Activated naive CD8-positive, alpha-beta T cell treated with anti-CD3 and anti-CD28 coated beads, Interleukin-2, amount 50 U/mL, for 16 hours (primary cell): ENCODE results near the gene SPACA7.
"Not testable (repeated sequence)": the region's sequence is repeated elsewhere in the genome, so short reads cannot be mapped to it uniquely, and the experiment has no call there.

Experiments
- DNase-seq: peaks from one replicate; pipeline ENCODE4 v3.0.0-alpha.2; 2020; ENCODE audit warnings: low read depth, low spot score

SPACA7 gene

DNA sequence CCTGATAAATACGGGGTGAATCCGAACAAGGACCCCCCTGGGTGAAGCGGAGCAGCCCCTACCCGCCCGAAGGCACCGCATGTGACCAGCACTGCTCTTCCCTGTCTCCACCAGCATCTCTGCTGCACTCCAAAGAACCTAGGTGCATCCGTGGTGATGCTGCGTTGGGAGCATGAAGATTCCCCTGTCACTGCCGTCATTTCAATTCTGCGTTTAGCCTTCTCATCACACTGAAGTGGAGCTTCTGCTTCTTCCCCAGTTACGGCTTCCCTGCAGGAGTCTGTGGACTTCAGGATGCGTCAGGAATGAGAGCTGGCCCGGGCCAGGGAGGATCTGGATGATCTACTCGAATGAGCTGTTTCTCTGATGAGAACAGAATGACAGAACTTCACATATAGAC, 47.9 kb downstream of the SPACA7 start:
- no peak for DNase-seq

DNA sequence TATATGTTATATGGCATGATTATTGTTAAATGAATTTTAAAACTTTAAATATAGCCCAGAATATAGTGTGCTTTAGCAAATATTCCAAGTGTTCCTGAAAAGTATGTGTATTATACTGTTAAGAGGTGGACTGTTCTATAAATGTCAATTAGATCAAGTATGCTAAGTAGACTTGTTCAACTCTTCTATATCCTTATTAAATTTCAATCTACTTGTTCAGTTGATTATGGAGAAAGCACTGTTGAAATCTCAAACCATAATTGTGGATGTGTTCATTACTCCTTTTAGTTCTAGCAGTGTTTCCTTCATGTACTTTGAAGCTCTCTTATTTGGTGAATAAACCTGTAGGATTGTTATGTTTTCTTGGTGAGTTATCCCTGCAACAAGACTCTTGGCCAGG, 52.5 kb downstream of the SPACA7 start:
- DNase-seq, result no peak

DNA sequence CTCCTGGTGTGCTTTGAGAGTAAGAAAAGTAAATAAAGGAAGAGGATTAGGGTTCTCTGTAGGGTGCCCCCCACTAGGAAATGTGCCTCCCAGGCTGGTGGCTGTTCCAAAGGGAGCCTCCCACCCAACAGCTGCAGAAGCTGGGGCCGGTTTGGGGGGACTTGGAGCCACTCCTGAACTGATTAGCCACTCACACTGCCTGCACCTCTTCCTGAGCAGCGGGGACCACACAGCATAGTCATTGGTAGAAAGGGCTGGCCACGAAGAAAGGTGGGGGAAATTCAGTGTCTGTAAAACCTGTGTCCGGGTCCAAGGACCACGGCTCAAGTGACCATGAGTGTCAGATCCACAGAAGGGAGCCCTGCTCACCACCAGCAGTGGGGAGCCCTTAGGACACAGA, 55.6 kb downstream of the SPACA7 start:
- no peak for DNase-seq

DNA sequence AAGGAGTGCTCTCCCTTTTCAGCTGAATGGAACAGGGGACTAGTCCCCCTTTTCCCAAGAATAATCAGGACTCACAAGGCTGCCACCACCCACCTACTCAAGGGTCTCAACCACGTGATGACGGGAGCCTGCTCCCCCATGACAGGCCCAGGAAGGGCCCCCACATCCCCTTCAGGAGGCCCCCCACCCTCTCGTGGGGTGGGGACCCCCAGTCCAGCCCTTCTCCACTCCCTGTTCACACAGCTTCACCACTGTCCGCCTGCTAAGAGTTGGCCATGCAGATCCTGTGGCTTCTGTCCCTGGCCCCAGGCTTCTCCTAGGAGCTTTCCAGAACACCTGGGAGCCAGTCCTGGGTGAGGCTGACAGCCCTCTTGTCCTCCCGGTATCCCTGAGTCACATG, 56.6 kb downstream of the SPACA7 start:
- not testable (repeated sequence) for DNase-seq

DNA sequence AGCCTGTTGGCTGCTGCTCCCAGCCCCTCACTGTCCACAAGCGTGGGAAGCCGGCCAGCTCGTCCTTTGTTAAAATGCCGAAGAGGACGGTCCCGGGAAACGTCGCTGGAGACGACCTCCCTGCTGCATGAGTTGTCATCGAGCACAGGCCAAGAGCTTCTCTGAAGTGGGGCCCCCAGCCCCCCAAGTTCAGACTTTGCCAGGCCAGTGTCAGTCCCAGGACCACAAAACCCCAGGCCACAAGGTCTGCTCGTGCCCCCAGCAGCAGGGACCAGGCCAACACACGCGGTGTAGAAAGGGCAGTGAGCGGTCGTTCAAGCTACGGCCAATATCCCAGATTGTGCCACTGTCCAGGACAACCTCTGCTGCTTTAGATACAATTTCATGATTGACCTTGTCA, 57.4 kb downstream of the SPACA7 start:
- DNase-seq, result not testable (repeated sequence)

DNA sequence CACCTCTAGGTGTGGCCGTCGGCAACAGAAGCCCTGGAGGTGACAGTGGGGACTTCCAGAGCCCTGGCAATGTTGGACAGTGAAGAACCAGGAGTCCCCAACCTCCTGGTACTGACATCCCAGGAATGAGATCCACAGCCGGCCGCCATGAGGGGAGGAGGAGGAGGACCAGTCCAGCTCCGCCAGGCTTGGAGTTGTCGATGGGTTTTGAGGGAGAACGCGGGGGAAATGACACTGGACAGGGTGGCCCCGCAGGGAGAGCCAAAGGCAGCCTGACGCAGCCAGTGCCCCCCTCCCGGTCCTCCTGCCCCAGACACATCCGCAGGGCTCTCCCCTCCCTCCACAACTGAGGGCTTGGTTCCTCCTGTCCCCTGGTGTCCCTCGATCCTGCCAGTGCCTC, 57.9 kb downstream of the SPACA7 start:
- no peak for DNase-seq

DNA sequence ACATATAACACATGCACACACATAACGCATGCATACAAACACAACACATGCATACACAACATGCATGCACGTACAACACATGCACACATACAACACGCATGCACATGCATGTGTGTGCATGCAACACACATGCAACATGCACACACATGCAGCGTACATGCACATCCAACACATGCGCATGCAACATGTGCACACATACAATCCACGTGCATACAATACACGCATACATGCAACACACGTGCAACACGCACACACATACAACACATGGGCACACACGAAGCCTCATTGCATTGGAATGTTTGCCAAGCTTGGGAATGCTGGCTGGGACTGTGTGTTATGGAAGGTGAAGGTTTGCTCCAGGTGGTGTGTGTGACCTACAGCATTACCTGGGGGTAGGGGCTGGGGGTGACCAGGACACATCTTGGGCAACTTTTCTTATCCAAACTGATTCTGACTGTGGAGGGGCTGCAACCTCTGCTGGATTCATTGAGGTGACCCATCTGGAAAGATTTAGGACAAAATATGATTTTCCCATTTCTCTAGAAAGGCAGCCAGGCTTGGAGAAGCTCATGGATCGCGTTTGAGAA, 58.9 kb downstream of the SPACA7 start:
- no peak for DNase-seq

DNA sequence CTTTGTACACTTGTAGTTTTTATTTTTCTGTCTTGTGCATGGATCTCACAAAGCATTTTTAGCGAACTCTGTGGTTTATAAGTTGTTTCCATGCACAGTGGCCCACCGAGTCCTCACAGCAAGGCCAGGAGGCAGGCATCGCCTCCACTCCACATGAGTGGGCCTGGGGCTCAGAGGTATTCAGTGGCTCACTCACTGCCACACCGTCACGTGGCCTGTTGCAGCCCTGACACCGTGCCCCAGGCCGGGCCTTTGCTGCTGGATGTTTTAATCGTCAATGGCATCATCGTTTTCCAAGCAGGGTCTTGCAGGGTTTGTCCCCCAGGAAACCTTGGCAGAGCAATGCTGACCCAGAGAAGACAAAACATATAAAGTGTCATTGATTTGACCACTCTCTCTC, 59.8 kb downstream of the SPACA7 start:
- DNase-seq, result no peak

DNA sequence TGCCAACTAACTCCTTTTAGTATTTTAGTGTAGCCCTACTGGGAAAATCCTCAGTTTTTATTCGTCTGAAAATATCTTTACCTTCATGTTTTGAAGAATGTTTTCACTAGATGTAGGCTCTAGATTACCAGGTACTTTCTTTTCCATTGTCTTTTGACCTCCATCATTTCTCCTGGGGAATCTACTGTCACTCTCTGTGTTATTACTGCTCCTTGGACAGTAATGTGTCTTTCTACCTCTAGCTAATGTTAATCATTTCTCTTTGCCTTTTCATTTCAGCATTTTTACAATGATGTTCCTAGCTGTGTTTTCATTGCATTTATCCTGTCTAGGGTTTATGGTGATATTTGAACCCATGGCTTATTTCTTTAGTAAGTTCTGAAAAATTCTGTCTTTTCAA, 61.9 kb downstream of the SPACA7 start:
- DNase-seq, result no peak

DNA sequence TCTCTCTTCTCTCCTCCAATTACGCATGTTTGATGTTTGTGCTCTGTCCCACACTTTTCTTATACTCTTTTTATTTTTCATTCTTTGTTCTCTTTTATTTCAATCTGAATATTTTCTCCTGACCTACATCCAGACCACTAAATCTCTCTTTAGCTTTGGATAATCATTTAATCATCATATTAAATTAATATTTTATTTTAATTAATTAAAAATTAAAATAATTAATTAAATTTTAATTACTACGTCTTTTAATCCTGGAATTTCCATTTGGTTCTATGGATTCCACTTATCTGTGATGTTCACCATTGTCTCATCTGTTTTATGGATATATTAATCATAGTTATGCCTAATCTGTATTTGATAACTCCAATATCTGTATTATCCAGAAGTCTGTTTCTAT, 62.4 kb downstream of the SPACA7 start:
- no peak for DNase-seq

DNA sequence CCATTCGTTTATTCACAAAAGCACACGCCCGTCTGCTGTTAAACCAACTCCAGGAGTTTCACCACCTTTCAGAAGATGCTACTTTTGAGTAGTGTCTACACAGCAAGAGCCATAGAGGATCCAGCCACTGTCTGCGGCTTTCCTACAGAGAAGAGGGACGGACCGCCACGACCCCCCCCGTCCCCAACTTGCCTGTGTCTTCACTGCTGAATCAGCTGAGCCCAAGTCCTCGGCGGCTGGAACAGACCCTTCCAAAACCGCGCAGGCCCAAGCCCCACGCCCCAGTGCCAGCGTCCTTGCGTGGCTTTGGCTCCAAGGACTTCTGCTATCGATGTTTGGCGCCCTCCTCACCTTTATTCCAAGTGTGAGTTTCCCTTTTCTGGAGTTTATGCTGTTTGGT, 65.1 kb downstream of the SPACA7 start:
- DNase-seq, result no peak

DNA sequence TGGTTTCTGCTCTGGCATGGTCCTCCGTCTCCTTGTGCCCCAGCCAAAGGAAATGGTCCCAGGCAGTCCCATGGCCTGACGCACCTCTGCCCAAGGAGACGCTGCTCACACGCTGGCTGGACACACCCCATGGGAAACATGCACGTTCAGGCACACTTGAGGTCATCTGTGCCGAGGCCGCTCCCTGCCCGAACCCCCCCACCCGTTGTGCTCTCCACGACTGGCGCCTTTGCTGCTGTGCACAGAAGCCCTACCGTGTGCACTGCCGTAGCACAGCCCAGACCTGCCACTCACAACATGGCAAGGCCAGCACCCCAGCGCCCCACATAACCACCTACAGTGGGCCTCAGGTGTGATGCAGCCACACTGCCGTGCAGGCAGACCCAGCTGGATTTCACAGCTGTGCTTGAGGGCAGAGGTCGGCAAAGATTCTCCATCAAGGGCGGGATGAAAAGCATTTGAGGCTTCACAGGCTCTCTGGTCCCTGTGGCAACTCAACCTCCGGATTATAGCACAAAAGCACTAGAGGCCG, 65.7 kb downstream of the SPACA7 start:
- no peak for DNase-seq

DNA sequence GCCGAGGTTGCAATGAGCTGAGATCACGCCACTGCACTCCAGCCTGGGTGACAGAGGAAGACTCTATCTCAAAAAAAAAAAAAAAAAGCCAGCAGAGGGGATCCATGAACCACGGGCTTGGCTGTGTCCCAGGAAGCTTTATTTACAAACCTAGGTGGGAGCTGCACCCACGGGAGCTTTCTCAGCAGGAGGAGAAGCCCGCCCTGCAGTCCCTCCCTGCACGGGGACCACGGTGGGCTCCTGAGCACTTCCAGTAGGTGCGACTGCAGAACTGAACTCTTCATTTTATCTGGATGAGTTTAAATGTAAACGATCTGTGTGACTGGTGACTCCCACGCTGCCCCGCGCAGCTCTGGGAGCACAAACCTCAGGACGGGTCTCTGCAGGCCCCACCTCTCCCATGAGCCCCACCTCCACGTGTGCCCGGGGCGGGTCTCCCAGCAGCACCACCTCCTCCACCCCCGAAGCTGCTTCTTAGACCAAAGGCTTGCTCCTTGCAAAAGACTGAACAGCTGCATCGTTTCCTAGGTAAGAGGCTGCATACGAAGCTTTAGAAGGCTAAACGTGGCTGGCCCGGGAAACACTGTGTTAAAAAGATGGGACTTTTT, 66.4 kb downstream of the SPACA7 start:
- no peak for DNase-seq

DNA sequence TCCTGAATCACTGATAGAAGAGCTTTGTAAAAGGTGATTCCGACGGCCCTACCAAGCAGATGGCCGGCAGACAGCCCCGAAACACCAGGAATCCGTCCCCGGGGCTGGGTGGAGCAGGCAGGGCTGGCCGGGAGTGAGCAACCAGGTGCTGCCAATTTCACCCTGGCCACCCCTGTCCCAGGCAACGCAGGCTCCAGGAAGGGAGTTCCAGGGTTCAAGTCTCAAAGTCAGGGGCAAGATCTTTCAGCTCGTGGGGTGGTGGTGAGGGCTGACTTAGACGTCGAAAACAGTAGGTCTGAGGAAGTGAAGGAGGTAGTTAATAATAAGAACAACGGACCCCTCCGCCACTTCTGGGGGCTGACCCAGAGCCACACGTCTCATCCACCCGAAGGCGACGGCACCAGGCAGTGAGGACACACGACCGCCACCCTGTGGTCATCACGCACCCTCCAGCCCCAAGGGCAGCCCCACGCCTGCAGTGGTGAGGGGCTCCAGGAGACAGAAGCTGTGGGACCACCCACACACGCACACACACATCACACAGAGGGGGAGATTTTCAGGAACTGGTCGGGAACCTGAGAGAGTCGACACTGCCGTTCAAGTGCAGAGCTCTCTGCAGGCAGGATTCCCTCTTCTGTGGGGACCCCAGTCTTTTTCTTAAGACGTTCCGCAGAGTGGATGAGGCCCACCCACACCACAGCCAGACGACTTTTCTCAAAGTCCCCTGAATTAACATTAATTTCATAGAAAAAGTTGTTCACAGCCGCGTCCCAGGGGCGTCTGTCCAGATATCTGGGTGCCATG, 67.2 kb downstream of the SPACA7 start:
- no peak for DNase-seq

DNA sequence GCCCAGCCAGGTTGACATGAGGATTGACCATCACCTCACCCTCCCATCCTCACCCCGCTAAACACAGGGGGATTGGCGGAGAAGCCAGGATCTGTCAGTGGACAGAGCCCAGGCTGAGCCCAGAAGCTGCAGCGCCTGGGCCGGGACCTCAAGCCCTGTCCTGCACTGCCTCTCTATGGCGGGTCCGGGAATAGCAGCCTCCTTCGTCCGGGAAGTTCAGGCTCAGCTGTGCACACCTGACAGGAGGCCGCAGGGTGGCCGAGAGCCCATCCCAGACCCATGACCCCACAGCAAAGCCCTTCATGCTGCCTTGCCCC, 67.8 kb downstream of the SPACA7 start:
- no peak for DNase-seq

DNA sequence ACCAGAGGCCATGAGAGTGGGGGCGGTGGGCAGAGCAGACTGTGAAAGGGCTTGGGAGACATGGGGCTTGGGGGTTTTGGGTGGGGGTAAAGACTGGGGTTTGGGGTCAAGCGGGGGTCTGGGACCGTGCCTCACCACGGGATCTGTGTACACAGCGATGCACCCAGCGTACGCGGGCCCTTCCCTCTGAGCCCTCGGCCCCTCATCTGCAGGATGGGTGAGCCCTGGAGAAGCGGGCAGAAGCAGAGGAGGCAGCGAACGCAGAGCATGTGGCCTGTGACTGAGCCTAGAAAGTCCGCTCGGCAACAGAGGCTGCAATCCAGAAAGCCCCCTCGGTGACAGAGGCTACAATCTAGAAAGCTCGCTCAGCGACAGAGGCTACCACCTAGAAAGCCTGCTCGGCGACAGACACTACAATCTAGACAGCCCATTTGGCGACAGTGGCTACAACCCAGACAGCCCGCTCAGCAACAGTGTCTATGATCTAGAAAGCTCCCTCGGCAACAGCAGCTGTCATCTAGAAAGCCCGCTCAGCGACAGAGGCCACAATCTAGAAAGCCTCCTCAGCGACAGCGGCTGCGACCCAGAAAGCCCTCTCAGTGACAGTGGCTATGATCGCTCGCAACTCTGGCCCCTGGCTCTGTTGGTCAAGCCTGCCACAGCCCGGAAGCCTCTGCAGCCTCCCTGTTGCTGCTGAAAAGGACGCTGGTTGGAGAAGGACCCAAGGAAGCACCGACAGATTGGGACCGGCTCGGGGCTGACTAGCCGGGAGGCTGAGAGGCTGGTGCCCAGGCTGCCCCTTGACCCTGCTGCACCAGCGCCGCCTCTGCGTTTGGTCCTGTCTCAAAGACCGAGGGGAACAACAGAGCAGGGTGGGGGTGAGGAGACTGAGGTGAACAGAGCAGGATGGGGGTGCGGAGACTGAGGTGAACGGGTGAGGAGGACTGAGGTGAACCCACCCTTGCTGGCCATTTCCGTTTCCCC, 68.6 kb downstream of the SPACA7 start:
- no peak for DNase-seq

DNA sequence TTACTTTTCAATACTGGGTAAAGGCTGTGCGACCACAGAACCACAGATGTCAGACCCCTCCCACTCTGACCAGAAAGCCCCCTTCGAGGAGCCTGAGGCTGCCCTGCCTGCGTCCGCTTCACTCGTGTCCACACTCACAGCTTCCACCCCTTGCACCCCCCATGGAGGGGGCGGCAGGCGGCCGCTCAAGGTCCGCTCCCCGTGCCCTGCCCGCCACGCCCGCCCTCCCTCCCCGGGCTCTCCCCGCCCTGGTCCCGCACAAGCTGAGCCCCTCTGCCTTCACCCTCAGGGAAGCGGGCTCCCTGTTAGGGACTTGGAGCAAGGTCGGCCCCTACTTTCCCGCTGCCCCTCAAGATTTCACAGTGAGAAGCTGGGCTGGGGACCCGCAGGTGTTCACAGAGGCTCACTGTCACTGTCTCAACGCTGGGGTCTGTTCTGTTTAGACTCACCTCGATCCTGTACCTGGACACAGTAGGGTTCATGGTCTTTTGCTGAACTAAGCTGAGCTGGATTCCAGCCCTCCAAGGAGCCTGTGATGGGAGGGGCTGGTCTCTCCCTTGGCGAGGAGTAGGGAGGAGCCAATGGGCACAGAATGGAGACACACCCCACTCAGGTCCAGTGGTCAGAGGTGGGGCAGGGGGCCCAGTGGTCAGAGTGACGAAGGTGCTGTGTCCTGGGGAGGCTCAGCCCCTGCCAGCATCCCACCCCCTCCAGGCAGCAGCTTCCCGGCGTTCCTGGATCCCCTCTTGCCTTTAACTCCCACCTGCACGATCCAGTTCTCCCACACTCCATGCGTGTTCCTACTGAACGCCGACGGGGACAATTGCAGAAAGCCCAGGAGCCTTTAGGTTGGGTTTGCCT, 69.5 kb downstream of the SPACA7 start:
- no peak for DNase-seq

DNA sequence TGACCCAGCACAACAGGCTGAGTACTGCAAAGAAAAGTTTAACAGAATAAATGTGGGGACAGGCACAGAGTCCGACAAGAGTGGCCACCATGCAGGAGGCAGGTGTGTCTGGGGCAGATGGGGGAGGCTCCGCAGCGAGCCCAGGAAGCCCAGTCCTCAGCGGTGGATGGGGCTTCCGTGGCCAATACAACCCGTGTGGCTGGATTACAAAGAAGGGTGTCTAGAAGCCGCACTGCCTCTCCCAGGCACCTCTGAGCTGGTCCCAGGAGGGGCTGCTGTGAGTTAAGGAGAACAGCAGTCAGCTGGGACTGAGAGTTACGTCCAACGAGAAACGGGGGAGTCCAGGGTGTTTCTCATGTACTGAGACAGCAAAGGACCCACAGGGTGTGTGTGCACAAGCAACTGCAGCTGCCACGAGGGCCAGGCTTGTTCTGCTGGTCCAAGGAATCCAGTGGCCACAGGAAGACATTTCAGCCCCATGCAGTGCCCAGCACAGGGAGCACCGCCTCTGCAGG, 70.2 kb downstream of the SPACA7 start:
- no peak for DNase-seq

DNA sequence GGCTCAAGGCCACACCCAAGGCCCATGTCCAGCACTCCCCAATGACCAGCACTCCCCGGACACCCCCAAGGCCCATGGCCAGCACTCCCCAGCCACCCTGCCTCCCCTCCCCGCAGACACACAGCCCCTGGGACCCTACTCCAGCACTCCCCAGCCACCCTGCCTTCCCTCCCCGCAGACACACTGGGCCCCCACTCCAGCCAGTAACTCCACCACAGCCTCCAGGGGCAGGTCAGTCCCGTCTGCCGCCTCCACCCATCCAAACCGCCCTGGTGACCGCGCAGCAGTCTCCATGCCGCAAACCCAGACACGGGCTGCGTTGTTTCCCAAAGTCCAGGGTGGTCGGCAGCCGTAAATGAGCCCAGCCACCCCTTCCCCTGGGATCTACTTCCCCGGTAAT, 70.7 kb downstream of the SPACA7 start:
- DNase-seq, result no peak

DNA sequence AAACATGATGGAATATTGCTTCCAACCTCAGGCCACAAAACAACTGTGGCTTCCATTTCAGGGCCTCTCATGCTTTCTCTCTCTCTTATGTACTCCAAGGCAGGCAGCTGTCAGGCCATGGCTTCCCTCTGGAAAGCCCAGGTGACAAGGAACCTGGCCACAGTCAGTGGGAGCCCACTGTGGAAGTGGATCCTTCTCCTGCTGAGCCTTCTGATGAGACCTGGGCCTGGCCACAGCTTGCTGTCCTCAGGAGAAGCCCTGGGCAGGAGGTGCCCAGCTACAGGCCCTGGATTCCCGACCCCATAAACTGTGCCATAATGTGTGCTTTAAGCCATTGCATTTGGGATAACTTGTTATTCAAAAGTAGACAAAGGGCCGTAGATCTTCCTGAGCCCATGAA, 71.2 kb downstream of the SPACA7 start:
- DNase-seq, result no peak
